ENCODE measurements around the gene APBB2. TPM values are rescaled to one million over a fixed set of nuclear protein-coding genes. Genes with fewer than 3 reads are reported as not detected.

The APBB2 gene
- total and polyA plus RNA-seq, 2 of the 4 experiments (the other 2 are of a cell fraction) = 47.9 to 75.5 TPM

- Histone ChIP-seq H3K9ac (ENCODE audit: low read depth, low read length) (no peak overlapping the region; the same call in 1 of the 2 replicates), H3K23ac (ENCODE audit: low read depth, low read length) (peak overlapping the region; percentile 88; the same call in 1 of the 2 replicates), H3K4me2 (ENCODE audit: low read depth, low read length) (peak overlapping the region; percentile 69; the same call in 1 of the 2 replicates), H3K79me1 (ENCODE audit: low read depth in 1 of 2, low read length in 2 of 2) (peaks cover 34 to 58% of the 10 kb centered on the region in 2 experiments), H2AK9ac (replicated peaks; ENCODE audit: low read depth, low read length, poor library complexity) (no peak overlapping the region), H3K56ac (ENCODE audit: extremely low read depth, insufficient read depth, low read length) (peak overlapping the region; percentile 57; the same call in 1 of the 2 replicates), H3K36me3 (ENCODE audit: control insufficient read depth, insufficient read depth, low read length) (no peaks in the 10 kb centered on the region), H3K4ac (ENCODE audit: low read depth, low read length) (peak overlapping the region; percentile 84), H2BK5ac (ENCODE audit: low read depth, low read length, poor library complexity, severe bottlenecking) (peak overlapping the region; percentile 97), H3K4me3 (ENCODE audit: insufficient read depth, low read depth, low read length) (no peak overlapping the region), H3K18ac (ENCODE audit: low read depth, low read length) (peak overlapping the region; percentile 90; the same call in 1 of the 2 replicates), H3K9me3 (ENCODE audit: control insufficient read depth, insufficient read depth, low read length) (no peaks in the 10 kb centered on the region), H3K27ac (ENCODE audit: insufficient read depth, low read length) (peak overlapping the region; percentile 90; the same call in 1 of the 2 replicates), H2AFZ (replicated peaks; ENCODE audit: low read length, poor library complexity) (no peak overlapping the region), H2BK120ac (ENCODE audit: low read depth, low read length) (peak overlapping the region; percentile 87), H3K27me3 (ENCODE audit: control insufficient read depth, insufficient read depth, low read length) (no peaks in the 10 kb centered on the region), H4K91ac (ENCODE audit: insufficient read depth, low read depth, low read length) (peak overlapping the region; percentile 67; the same call in 1 of the 2 replicates), H4K5ac (ENCODE audit: low read depth, low read length) (peak overlapping the region; percentile 83; the same call in 1 of the 2 replicates), H2BK20ac (ENCODE audit: low read depth, low read length) (peak overlapping the region; percentile 95), H3K14ac (replicated peaks; ENCODE audit: low read depth, low read length) (peak overlapping the region; percentile 69), H4K8ac (ENCODE audit: low read depth in 2 of 2, low read length in 2 of 2) (peak overlapping the region in 1 of 2 experiments; percentile 79; a peak in 2 of 4 replicates), H2AK5ac (ENCODE audit: low read depth, low read length) (peak overlapping the region; percentile 85; the same call in 1 of the 2 replicates), H3K9me1 (ENCODE audit: insufficient read depth, low read length) (peaks cover 17% of the 10 kb centered on the region), H4K20me1 (ENCODE audit: insufficient read depth, low read length) (no peaks in the 10 kb centered on the region), H2BK15ac (ENCODE audit: low read depth, low read length) (peak overlapping the region; percentile 45; the same call in 1 of the 3 replicates), H3K4me1 (ENCODE audit: control insufficient read depth, insufficient read depth, low read length) (peaks cover 36% of the 10 kb centered on the region)
- dilution Hi-C loops (cut with HindIII; ENCODE audit: low sequenced_read_pairs, unreplicated experiment) (no loop called here), in situ Hi-C loops (cut with MboI; ENCODE audit: low sequenced_read_pairs) (no loop called here), intact Hi-C loops (cut with micrococcal nuclease) (loop anchor here (5.0 to 10.0 kb wide), 2 partner anchors 37 to 219 kb away; no protein-coding TSS in a partner anchor)
- ChIA-PET CTCF (interaction anchor here (1.5 kb wide), 1 partner anchor 219 kb away, joined by 4 read pairs; no protein-coding TSS in a partner anchor), POLR2A (ENCODE audit: unreplicated experiment) (interaction anchor here (0.6 kb wide), 1 partner anchor 994 kb away, joined by 3 read pairs; no protein-coding TSS in a partner anchor)
- TF ChIP-seq CHD1 (IDR thresholded peaks at IDR 0.05; ENCODE audit: low read depth, low read length) (no peak), CEBPB (IDR thresholded peaks at IDR 0.05; ENCODE audit: low read depth, low read length) (no peak)
- no peak for ATAC-seq (ENCODE audit: low read depth)
- DNase-seq = no peak
- no TSS peak for BruUV-seq (replicated peaks)
- WGBS, 2 experiments (ENCODE audit: extremely low coverage in 2 of 2, insufficient read length in 1 of 2) = no CpG with 5 or more reads among the region's 3 CpGs
Observed at GRCh38 chr4:41144040-41144379, 70.3 kb downstream of the APBB2 start.

All from IMR-90 (cell line).